Osteoblast (primary cell): ENCODE results near the gene HAO2. TPM values are rescaled to one million over a fixed set of nuclear protein-coding genes. Genes with fewer than 3 reads are reported as not detected.

Experiments used
- DNase-seq: peaks from one replicate; pipeline ENCODE4 v3.0.0; 2011; ENCODE audit warnings: low spot score, mixed read lengths; ENCODE audit not compliant: insufficient read length; ENCODE audit errors: missing footprints
- H2AFZ ChIP-seq: 2 replicates; pipeline ENCODE4 v1.6.0; 2011; ENCODE audit warnings: mild to moderate bottlenecking, low read length
- H3K27ac ChIP-seq: 2 replicates; pipeline ENCODE4 v1.5.1; 2011; ENCODE audit warnings: mild to moderate bottlenecking, low read depth, low read length, moderate library complexity
- H3K27me3 ChIP-seq: 2 replicates; pipeline ENCODE4 v1.6.0; 2012; ENCODE audit warnings: mild to moderate bottlenecking, control low read depth, inconsistent platforms, low read length, moderate library complexity; ENCODE audit not compliant: insufficient read depth
- H3K36me3 ChIP-seq: 2 replicates; pipeline ENCODE4 v1.5.1; 2011; ENCODE audit warnings: mild to moderate bottlenecking, low read length, control low read depth, moderate library complexity; ENCODE audit not compliant: insufficient read depth
- H3K4me1 ChIP-seq: 2 replicates; pipeline ENCODE4 v1.5.1; 2011; ENCODE audit warnings: mild to moderate bottlenecking, low read length, control low read depth, moderate library complexity; ENCODE audit not compliant: insufficient read depth
- H3K4me2 ChIP-seq: 2 replicates; pipeline ENCODE4 v1.6.0; 2011; ENCODE audit warnings: mild to moderate bottlenecking, low read length; ENCODE audit not compliant: insufficient read depth
- H3K4me3 ChIP-seq: fragments of 200-600 bp; sonication (generic); 3 replicates; pipeline ENCODE4 v1.5.1; 2012; ENCODE audit warnings: mild to moderate bottlenecking, low read length, inconsistent platforms; ENCODE audit not compliant: insufficient read depth
- H3K79me2 ChIP-seq: 2 replicates; pipeline ENCODE4 v1.6.0; 2012; ENCODE audit warnings: mild to moderate bottlenecking, low read length, control low read depth, inconsistent platforms; ENCODE audit not compliant: insufficient read depth
- H3K9me3 ChIP-seq: 2 replicates; pipeline ENCODE4 v1.5.1; 2011; ENCODE audit warnings: low read depth, low read length, control low read depth
- H4K20me1 ChIP-seq: 2 replicates; pipeline ENCODE4 v1.6.0; 2012; ENCODE audit warnings: mild to moderate bottlenecking, low read length, control low read depth; ENCODE audit not compliant: insufficient read depth
- CTCF ChIP-seq: IDR thresholded peaks from 2 replicates; pipeline ENCODE4 v1.5.1; 2011; ENCODE audit warnings: mild to moderate bottlenecking, low read depth, low read length, moderate library complexity; ENCODE audit errors: extremely low read depth
- total RNA-seq: library from RNA; depleted of rRNA; stranded (reverse); fragments of >200 nt; gene quantifications from 2 replicates; pipeline ENCODE4 v1.2.3, GENCODE V29; 2012

HAO2 gene
- total RNA-seq, 1 donor: not detected

GRCh38 chr1:119379117-119379516 is 10.5 kb downstream of the HAO2 start:
- Histone ChIP-seq H3K9me3 (no peaks in the 10 kb centered on the region), H3K27ac (no peak overlapping the region), H3K4me1 (no peaks in the 10 kb centered on the region), H2AFZ (no peak overlapping the region), H3K4me2 (no peak overlapping the region), H4K20me1 (no peaks in the 10 kb centered on the region), H3K27me3 (peaks cover 7% of the 10 kb centered on the region), H3K79me2 (no peaks in the 10 kb centered on the region), H3K4me3 (no peak overlapping the region), H3K36me3 (no peaks in the 10 kb centered on the region)
- no peak for DNase-seq
- no peak for TF ChIP-seq CTCF

- Histone ChIP-seq H3K27ac (no peak overlapping the region), H3K4me1 (no peaks in the 10 kb centered on the region), H3K79me2 (no peaks in the 10 kb centered on the region), H4K20me1 (no peaks in the 10 kb centered on the region), H2AFZ (no peak overlapping the region), H3K4me2 (no peak overlapping the region), H3K36me3 (no peaks in the 10 kb centered on the region), H3K9me3 (no peaks in the 10 kb centered on the region), H3K4me3 (no peak overlapping the region), H3K27me3 (peaks cover 7% of the 10 kb centered on the region)
- DNase-seq: no peak
- TF ChIP-seq CTCF: no peak
Observed at GRCh38 chr1:119380304-119380703, 11.7 kb downstream of the HAO2 start.

- no peaks in the 10 kb centered on the region for H3K36me3 ChIP-seq
- no peak overlapping the region for H3K4me2 ChIP-seq
- H3K4me3 ChIP-seq: no peak overlapping the region
- no peak overlapping the region for H2AFZ ChIP-seq
- peaks cover 7% of the 10 kb centered on the region for H3K27me3 ChIP-seq
- H3K4me1 ChIP-seq: no peaks in the 10 kb centered on the region
- no peaks in the 10 kb centered on the region for H4K20me1 ChIP-seq
- no peak for TF ChIP-seq CTCF
- no peak for DNase-seq
- H3K9me3 ChIP-seq: no peaks in the 10 kb centered on the region
- no peaks in the 10 kb centered on the region for H3K79me2 ChIP-seq
- no peak overlapping the region for H3K27ac ChIP-seq
Observed at GRCh38 chr1:119380983-119381662, 12.5 kb downstream of the HAO2 start.

GRCh38 chr1:119384591-119384990 is 16.0 kb downstream of the HAO2 start:
- H2AFZ ChIP-seq: no peak overlapping the region
- no peak for DNase-seq
- H3K4me3 ChIP-seq: no peak overlapping the region
- no peaks in the 10 kb centered on the region for H3K36me3 ChIP-seq
- H3K4me1 ChIP-seq: no peaks in the 10 kb centered on the region
- peaks cover 3% of the 10 kb centered on the region for H3K27me3 ChIP-seq
- H3K27ac ChIP-seq: no peak overlapping the region
- no peak for TF ChIP-seq CTCF
- no peaks in the 10 kb centered on the region for H3K9me3 ChIP-seq
- no peak overlapping the region for H3K4me2 ChIP-seq
- no peaks in the 10 kb centered on the region for H3K79me2 ChIP-seq
- no peaks in the 10 kb centered on the region for H4K20me1 ChIP-seq
